ES-I3 (cell line): ENCODE results near the gene CHD2.
"Not testable (repeated sequence)": the region's sequence is repeated elsewhere in the genome, so short reads cannot be mapped to it uniquely, and the experiment has no call there.

Experiments
- H3K36me3 ChIP-seq: 2 replicates; pipeline ENCODE4 v1.6.1; 2013; ENCODE audit warnings: mild to moderate bottlenecking, low read length, control low read depth, moderate library complexity; ENCODE audit not compliant: insufficient read depth
- H3K4me1 ChIP-seq: 2 replicates; pipeline ENCODE4 v1.6.1; 2013; ENCODE audit warnings: mild to moderate bottlenecking, control low read depth, low read length; ENCODE audit not compliant: insufficient read depth
- H3K9ac ChIP-seq: 2 replicates; pipeline ENCODE4 v1.6.1; 2013; ENCODE audit warnings: low read depth, mild to moderate bottlenecking, low read length, moderate library complexity
- H3K9me3 ChIP-seq: 2 replicates; pipeline ENCODE4 v1.6.1; 2013; ENCODE audit warnings: mild to moderate bottlenecking, low read length, moderate library complexity; ENCODE audit not compliant: control insufficient read depth, insufficient read depth

CHD2 gene

GRCh38 chr15:92906563-92907081 lies 6.5 kb downstream of the CHD2 start:
- no peaks in the 10 kb centered on the region for H3K9me3 ChIP-seq
- no peak overlapping the region for H3K9ac ChIP-seq
- peaks cover 36% of the 10 kb centered on the region for H3K4me1 ChIP-seq
- H3K36me3 ChIP-seq: no peaks in the 10 kb centered on the region; the same call in 1 of the 2 replicates

DNA sequence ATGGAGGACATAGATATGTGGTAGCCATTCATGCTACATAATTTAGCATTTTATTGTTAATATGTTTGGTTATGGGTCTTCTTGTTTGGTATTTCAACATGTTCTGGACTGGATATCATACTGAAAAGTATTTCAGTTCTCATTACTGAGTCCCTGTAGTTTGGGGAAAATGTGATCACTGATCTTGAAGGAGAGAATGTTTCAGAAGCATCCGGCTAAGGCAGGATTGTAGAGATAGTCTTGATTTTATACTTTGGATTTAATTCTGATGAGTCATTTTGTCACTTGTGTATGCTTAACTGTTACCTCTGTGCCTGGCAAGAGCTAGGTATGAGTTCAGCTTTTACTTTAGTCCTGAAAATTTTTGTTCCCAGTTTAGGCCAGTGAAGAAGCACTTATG lies 7.1 kb downstream of the CHD2 start:
- Histone ChIP-seq H3K9ac (no peak overlapping the region), H3K36me3 (no peaks in the 10 kb centered on the region; the same call in 1 of the 2 replicates), H3K4me1 (peaks cover 36% of the 10 kb centered on the region), H3K9me3 (no peaks in the 10 kb centered on the region)

- H3K9me3 ChIP-seq: no peaks in the 10 kb centered on the region
- no peaks in the 10 kb centered on the region; the same call in 1 of the 2 replicates for H3K36me3 ChIP-seq
- peaks cover 36% of the 10 kb centered on the region for H3K4me1 ChIP-seq
- H3K9ac ChIP-seq: no peak overlapping the region
Observed at GRCh38 chr15:92907896-92908712, 8.0 kb downstream of the CHD2 start.

DNA sequence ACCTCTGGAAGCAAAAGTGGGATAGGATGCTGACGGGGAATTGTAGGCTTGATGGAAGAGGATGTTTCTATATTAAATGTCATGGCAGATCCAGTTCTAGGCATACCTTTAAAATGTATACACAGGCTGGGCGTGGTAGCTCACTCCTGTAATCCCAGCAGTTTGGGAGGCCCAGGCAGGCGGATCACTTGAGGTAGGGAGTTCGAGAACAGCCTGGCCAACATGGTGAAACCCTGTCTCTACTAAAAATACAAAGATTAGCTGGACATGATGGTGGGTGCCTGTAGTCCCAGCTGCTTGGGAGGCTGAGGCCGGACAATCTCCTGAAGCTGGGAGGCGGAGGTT lies 8.6 kb downstream of the CHD2 start:
- H3K9ac ChIP-seq: no peak overlapping the region

DNA sequence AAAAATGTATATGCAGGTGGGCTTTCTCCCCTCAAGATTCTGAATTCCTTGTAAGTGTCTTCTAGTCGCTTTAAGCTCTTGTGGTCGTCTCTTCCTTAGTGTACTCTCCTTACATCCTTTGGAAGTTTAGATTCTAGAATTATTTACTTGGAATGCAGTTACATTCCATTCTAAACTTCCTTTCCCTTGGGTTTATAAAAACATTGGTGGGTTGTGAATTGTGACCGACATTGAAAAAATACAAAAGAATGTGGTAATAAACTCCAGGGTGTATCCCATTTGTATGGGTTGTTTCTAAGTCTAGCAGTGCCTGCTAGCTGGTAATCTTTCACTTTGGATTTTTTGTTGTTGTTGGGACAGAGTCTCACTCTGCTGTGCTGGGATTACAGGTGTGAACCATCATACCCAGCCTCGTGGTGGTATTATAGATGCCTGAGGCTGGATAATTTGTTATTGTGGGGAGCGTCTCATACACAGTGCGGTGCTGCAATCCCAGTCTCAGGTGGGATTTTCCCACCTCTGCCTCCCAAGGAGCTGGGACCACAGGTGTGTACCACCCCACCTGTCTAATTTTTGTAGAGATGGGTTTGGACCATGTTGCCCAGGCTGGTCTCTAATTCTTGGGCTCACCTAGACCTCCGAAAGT lies 9.1 kb downstream of the CHD2 start:
- no peaks in the 10 kb centered on the region for H3K9me3 ChIP-seq
- H3K4me1 ChIP-seq: peaks cover 43% of the 10 kb centered on the region
- H3K36me3 ChIP-seq: no peaks in the 10 kb centered on the region; the same call in 1 of the 2 replicates
- H3K9ac ChIP-seq: no peak overlapping the region

More for the DNA sequence above, 8.6 kb downstream of the CHD2 start:
- H3K9me3 ChIP-seq: no peaks in the 10 kb centered on the region
- H3K36me3 ChIP-seq: no peaks in the 10 kb centered on the region; the same call in 1 of the 2 replicates
- H3K4me1 ChIP-seq: peaks cover 38% of the 10 kb centered on the region

GRCh38 chr15:92910451-92910850 lies 10.3 kb downstream of the CHD2 start:
- peaks cover 45% of the 10 kb centered on the region for H3K4me1 ChIP-seq
- H3K9me3 ChIP-seq: no peaks in the 10 kb centered on the region
- H3K9ac ChIP-seq: no peak overlapping the region
- H3K36me3 ChIP-seq: no peaks in the 10 kb centered on the region; the same call in 1 of the 2 replicates

DNA sequence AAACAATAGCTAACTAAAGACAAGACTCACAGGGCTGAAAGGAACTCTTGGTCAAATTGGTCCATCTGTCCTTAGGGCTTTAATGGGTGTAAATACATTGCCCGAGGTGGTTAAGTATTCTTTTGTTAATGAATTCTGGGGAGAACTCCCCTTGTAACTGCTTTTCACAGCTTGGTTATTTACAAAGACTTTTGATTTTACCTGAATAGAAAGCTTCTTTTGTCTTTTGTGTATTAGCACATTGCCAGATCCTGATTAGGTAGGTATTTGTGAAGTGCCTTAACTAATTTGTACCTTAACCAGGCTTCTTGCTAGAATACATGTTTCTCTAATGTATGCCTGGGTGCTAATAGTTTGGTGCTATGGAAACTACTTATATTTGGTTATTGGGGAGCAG lies 14.0 kb downstream of the CHD2 start:
- Histone ChIP-seq H3K36me3 (no peaks in the 10 kb centered on the region; the same call in 1 of the 2 replicates), H3K4me1 (peaks cover 25% of the 10 kb centered on the region), H3K9me3 (no peaks in the 10 kb centered on the region), H3K9ac (no peak overlapping the region)

DNA sequence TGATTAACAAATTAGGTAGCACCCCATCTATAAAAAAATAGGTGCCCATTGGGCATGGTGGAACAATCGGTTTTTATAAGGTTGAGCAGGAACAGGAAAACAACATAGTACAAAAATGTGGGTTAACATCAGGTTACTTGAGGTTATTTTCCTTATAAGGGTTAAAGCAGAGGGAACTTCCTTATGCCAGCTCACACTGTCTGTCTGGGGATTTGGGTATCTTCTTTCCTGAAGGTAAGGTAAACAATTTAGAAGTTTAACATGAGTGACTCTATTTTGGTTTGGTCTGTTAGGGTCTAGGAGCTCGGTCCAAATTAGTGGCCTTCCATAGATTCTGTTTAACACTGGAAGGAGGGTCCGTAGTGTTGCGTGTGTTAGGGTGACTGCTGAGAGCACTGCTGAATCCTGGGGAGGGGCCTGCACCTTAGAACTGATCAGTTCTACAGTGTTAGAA lies 14.7 kb downstream of the CHD2 start:
- H3K36me3 ChIP-seq: no peaks in the 10 kb centered on the region
- no peaks in the 10 kb centered on the region for H3K9me3 ChIP-seq
- peaks cover 25% of the 10 kb centered on the region for H3K4me1 ChIP-seq
- H3K9ac ChIP-seq: no peak overlapping the region

- no peak overlapping the region for H3K9ac ChIP-seq
Observed at GRCh38 chr15:92915766-92916435, 15.8 kb downstream of the CHD2 start.

DNA sequence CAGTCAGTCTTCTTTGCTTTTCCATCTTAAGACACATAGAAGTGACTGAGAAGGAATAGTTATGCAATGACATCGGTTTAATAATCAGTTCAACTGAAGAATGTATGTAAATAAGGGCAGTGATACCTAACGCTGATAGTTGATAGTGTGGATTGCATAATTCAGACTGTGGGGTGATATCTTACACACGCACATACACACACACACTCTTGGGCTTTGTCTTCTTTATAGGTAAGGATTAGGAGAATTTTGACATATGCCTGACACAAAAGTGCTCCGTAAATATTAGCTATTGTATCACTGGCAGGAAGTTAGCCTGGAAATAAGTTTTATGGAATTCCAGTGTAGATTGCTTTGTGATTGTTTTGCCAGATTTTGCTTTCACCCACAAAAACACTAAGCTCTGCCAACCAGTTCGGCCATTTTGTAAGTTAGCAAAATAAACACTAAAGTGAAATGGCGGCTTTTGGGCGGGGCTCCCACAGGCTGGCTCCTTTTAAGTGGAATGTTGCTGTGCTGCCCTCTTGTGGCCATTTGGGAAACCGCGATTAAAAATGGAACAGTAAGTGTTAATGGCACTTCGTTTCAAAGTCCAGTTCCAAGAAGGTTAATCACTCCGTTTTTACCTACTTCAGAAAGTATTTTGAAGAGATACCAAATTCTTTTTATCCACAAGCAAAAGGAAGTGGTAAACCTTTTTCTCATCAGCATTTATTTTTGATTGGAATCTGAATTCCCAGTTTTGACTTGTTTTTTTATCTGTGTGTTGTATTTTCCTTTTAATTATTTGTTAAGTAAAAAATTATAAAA lies 17.7 kb downstream of the CHD2 start:
- Histone ChIP-seq H3K4me1 (peaks cover 46% of the 10 kb centered on the region), H3K9ac (peak overlapping the region; percentile 22), H3K9me3 (no peaks in the 10 kb centered on the region), H3K36me3 (no peaks in the 10 kb centered on the region)

More at GRCh38 chr15:92915766-92916435, 15.8 kb downstream of the CHD2 start:
- Histone ChIP-seq H3K9me3 (no peaks in the 10 kb centered on the region), H3K4me1 (peaks cover 29% of the 10 kb centered on the region), H3K36me3 (no peaks in the 10 kb centered on the region)

- not testable (repeated sequence) for H3K36me3 ChIP-seq, H3K9me3 ChIP-seq, H3K9ac ChIP-seq
- H3K4me1 ChIP-seq: peaks cover 43% of the 10 kb centered on the region
Observed at GRCh38 chr15:92918881-92919280, 18.8 kb downstream of the CHD2 start.

GRCh38 chr15:92920595-92921161 lies 20.6 kb downstream of the CHD2 start:
- Histone ChIP-seq H3K4me1 (peaks cover 32% of the 10 kb centered on the region), H3K36me3 (peaks cover 10% of the 10 kb centered on the region; the same call in 1 of the 2 replicates), H3K9ac (no peak overlapping the region), H3K9me3 (no peaks in the 10 kb centered on the region)

DNA sequence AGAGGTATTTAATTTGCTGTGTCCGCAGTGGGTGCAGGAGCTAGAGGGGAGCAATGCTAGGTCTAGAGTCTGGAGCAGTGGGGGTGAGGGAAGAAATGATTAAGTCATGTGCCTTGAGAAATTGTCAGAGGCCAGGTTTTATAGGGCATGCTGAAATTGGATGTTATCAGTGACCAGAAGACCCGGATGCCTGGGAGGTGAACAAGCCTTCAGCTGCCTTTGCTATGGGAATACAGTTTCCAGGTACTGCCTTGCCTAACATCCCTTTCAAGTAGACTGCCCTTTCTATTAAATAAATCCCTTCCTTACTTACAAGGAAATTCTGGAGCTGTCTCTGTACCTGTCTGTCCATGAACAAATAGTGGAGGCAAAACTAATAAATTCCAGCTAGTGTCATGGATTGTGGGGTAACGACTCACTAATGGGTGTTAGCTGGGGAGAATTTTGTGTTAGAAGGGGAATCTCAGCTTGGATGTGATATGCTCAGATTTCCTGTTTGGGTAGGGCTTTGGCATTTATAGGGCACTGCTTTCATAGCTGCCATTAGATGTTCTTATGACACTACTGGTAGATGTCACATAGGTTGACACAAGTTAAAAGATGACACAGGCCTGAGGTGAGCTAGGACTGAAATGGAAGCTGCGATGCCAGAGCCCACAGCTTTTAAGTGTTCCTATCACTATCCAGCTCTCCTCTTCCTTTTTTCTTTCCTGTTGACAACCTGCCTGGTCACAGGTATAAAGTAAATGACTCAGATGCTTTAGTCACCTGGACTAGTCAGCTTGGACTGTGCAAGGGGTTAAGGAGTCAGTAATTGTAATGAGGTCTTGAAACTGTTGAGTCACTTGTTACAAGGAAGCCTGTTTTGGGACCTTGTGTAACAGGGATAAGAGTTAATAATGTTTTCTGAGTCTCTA lies 21.3 kb downstream of the CHD2 start:
- no peaks in the 10 kb centered on the region for H3K9me3 ChIP-seq
- peaks cover 16% of the 10 kb centered on the region for H3K36me3 ChIP-seq
- H3K9ac ChIP-seq: no peak overlapping the region
- peaks cover 28% of the 10 kb centered on the region for H3K4me1 ChIP-seq
